ENCODE measurements around the gene PHC2. TPM values are rescaled to one million over a fixed set of nuclear protein-coding genes. Genes with fewer than 3 reads are reported as not detected.

PHC2 gene
- total RNA-seq, 2 experiments from 2014 or later = 37.7 to 39.5 TPM

- no peaks in the 10 kb centered on the region for H3K9me3 Mint-ChIP-seq
- Histone ChIP-seq H3K4me3 (ENCODE audit: low read length) (no peak overlapping the region), H3K4me1 (ENCODE audit: insufficient read depth, low read length) (peaks cover 23% of the 10 kb centered on the region), H3K27ac (ENCODE audit: low read depth in 1 of 2, low read length in 2 of 2) (no peak overlapping the region), H3K36me3 (ENCODE audit: insufficient read depth, low read length) (peaks cover 50% of the 10 kb centered on the region), H3K9me3 (ENCODE audit: control insufficient read depth in 1 of 2, insufficient read depth in 1 of 2, low read length in 2 of 2) (no peaks in the 10 kb centered on the region), H3K27me3 (ENCODE audit: control insufficient read depth in 1 of 2, insufficient read depth in 2 of 2, low read length in 2 of 2) (no peaks in the 10 kb centered on the region)
- peaks cover 25% of the 10 kb centered on the region for H3K4me1 Mint-ChIP-seq (ENCODE audit: low read depth)
- no peak for TF ChIP-seq CTCF (IDR thresholded peaks at IDR 0.05)
- peaks cover 61% of the 10 kb centered on the region for H3K36me3 Mint-ChIP-seq (ENCODE audit: low read depth)
- intact Hi-C loops (cut with DNase I, micrococcal nuclease) = no loop called here
- CTCF ChIA-PET = no interaction called here
- no peak for ATAC-seq (ENCODE audit: poor library complexity)
- POLR2A ChIA-PET = no interaction called here
- no peak overlapping the region for H3K27ac Mint-ChIP-seq
- DNase-seq = no peak
- no peaks in the 10 kb centered on the region for H3K27me3 Mint-ChIP-seq
- no peak overlapping the region for H3K4me3 Mint-ChIP-seq
Measured at GRCh38 chr1:33276573-33277298, 154.2 kb downstream of the PHC2 start.

DNA sequence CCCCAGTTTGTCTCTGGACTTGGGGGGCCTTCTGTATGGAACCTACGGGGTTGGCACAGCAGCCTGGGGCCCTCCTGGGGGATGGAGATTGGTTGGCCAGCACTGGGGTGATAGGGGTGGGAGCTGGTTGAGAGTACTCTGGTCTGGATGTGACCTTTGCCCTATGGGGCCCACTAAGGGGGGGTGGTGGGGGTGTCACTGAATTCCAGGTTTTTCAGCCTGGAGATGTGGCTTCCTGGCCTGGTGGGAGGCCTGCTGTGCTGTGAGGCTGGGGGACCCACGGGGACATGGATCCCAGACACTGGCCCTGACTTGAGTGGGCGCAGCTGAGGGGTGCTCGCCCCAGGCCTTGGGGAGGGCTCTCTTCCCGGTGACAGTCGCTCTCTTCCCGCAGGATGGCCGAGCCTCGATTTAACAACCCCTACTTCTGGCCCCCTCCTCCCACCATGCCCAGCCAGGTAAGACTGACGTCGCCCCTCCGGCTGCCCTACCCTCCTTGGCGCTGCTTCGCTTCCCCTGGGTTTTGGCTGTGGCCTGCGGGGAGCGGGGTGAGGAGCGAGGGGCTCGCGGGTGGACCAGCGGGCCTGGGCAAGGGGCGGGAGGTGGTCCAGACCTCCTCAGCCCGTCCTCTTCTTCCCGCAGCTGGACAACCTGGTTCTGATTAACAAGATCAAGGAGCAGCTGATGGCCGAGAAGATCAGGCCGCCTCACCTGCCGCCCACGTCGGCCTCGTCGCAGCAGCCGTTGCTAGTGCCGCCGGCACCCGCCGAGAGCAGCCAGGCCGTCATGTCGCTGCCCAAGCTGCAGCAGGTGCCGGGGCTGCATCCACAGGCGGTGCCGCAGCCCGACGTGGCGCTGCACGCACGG lies 155.0 kb downstream of the PHC2 start:
- ChIA-PET POLR2A (no interaction called here), CTCF (no interaction called here)
- H3K4me3 Mint-ChIP-seq = no peak overlapping the region
- no peak overlapping the region for H3K4me3 ChIP-seq (ENCODE audit: low read length)
- no peaks in the 10 kb centered on the region for H3K27me3 Mint-ChIP-seq
- H3K4me1 ChIP-seq (ENCODE audit: insufficient read depth, low read length) = peaks cover 25% of the 10 kb centered on the region
- H3K4me1 Mint-ChIP-seq (ENCODE audit: low read depth) = peaks cover 31% of the 10 kb centered on the region
- intact Hi-C loops (cut with DNase I, micrococcal nuclease) = no loop called here
- no peak for ATAC-seq (ENCODE audit: poor library complexity)
- H3K9me3 ChIP-seq (ENCODE audit: control insufficient read depth in 1 of 2, insufficient read depth in 1 of 2, low read length in 2 of 2) = no peaks in the 10 kb centered on the region
- peak in 1 of 14 experiments; percentile 14 for DNase-seq
- TF ChIP-seq CTCF (IDR thresholded peaks at IDR 0.05) = no peak
- no peak overlapping the region for H3K27ac Mint-ChIP-seq
- H3K9me3 Mint-ChIP-seq = no peaks in the 10 kb centered on the region
- H3K27me3 ChIP-seq (ENCODE audit: control insufficient read depth in 1 of 2, insufficient read depth in 2 of 2, low read length in 2 of 2) = no peaks in the 10 kb centered on the region
- peaks cover 43% of the 10 kb centered on the region for H3K36me3 ChIP-seq (ENCODE audit: insufficient read depth, low read length)
- H3K36me3 Mint-ChIP-seq (ENCODE audit: low read depth) = peaks cover 53% of the 10 kb centered on the region
- no peak overlapping the region for H3K27ac ChIP-seq (ENCODE audit: low read depth in 1 of 2, low read length in 2 of 2)

GRCh38 chr1:33275195-33275594 lies 155.7 kb downstream of the PHC2 start:
- no peaks in the 10 kb centered on the region for H3K9me3 ChIP-seq (ENCODE audit: control insufficient read depth in 1 of 2, insufficient read depth in 1 of 2, low read length in 2 of 2)
- POLR2A ChIA-PET = interaction anchor here (0.8 kb wide), 1 partner anchor 20 kb away, joined by 3 read pairs; no protein-coding TSS in a partner anchor
- DNase-seq (peak in 1 of 14 experiments; percentile 2), ATAC-seq (ENCODE audit: poor library complexity) (no peak)
- H3K27me3 Mint-ChIP-seq = no peaks in the 10 kb centered on the region
- H3K27me3 ChIP-seq (ENCODE audit: control insufficient read depth in 1 of 2, insufficient read depth in 2 of 2, low read length in 2 of 2) = no peaks in the 10 kb centered on the region
- no peaks in the 10 kb centered on the region for H3K9me3 Mint-ChIP-seq
- CTCF ChIA-PET = no interaction called here
- peaks cover 28% of the 10 kb centered on the region for H3K4me1 ChIP-seq (ENCODE audit: insufficient read depth, low read length)
- intact Hi-C loops (cut with DNase I, micrococcal nuclease) = no loop called here
- peaks cover 32% of the 10 kb centered on the region for H3K4me1 Mint-ChIP-seq (ENCODE audit: low read depth)
- H3K36me3 ChIP-seq (ENCODE audit: insufficient read depth, low read length) = peaks cover 42% of the 10 kb centered on the region
- H3K36me3 Mint-ChIP-seq (ENCODE audit: low read depth) = peaks cover 48% of the 10 kb centered on the region
- H3K4me3 Mint-ChIP-seq = no peak overlapping the region
- no peak overlapping the region for H3K4me3 ChIP-seq (ENCODE audit: low read length)
- TF ChIP-seq CTCF (IDR thresholded peaks at IDR 0.05) = no peak
- no peak overlapping the region for H3K27ac ChIP-seq (ENCODE audit: low read depth in 1 of 2, low read length in 2 of 2)
- H3K27ac Mint-ChIP-seq = no peak overlapping the region

All from CD4-positive, alpha-beta T cell (primary cell).